Retinal pigment epithelial cell (primary cell): ENCODE data around the gene VIPR1.
A peak's percentile ranks its signal among the peaks of the same experiment; 100 is the strongest.
"Not testable (repeated sequence)": the region's sequence is repeated elsewhere in the genome, so short reads cannot be mapped to it uniquely, and the experiment has no call there.

ENCODE experiments used
- DNase-seq: peaks from one replicate; pipeline ENCODE4 v3.0.0-alpha.2; 2010; ENCODE audit warnings: low read depth
- H3K4me3 ChIP-seq: 2 replicates; pipeline ENCODE4 v1.5.1; 2011; ENCODE audit warnings: mild to moderate bottlenecking, low read length, control low read depth, moderate library complexity
- CTCF ChIP-seq: conservative IDR thresholded peaks from 2 replicates; pipeline ENCODE4 v1.5.1; 2011; ENCODE audit warnings: low read depth, low read length, control low read depth, inconsistent platforms

VIPR1 gene

GRCh38 chr3:42552830-42553229 is 50.4 kb downstream of the VIPR1 start:
- TF ChIP-seq CTCF = no peak
- DNase-seq = no peak
- H3K4me3 ChIP-seq = no peak overlapping the region

GRCh38 chr3:42556089-42556632 is 53.7 kb downstream of the VIPR1 start:
- no peak for DNase-seq
- no peak for TF ChIP-seq CTCF
- H3K4me3 ChIP-seq = no peak overlapping the region

GRCh38 chr3:42556817-42557216 is 54.4 kb downstream of the VIPR1 start:
- DNase-seq, H3K4me3 ChIP-seq: not testable (repeated sequence)

GRCh38 chr3:42557854-42558253 is 55.4 kb downstream of the VIPR1 start:
- DNase-seq = no peak
- H3K4me3 ChIP-seq = no peak overlapping the region
- peak; percentile 3 for TF ChIP-seq CTCF

GRCh38 chr3:42562047-42562907 is 59.8 kb downstream of the VIPR1 start:
- H3K4me3 ChIP-seq = no peak overlapping the region
- DNase-seq = no peak
- TF ChIP-seq CTCF = no peak

GRCh38 chr3:42569593-42570142 is 67.2 kb downstream of the VIPR1 start:
- no peak overlapping the region for H3K4me3 ChIP-seq
- TF ChIP-seq CTCF = no peak
- no peak for DNase-seq

GRCh38 chr3:42572278-42572677 is 69.8 kb downstream of the VIPR1 start:
- H3K4me3 ChIP-seq = no peak overlapping the region
- no peak for DNase-seq
- TF ChIP-seq CTCF = peak; percentile 67
